NCI-H82 treated with DMSO at 0.1 percent for 48 hours (cell line): ENCODE measurements around the gene ASIC3.
"Not testable (repeated sequence)": the region's sequence is repeated elsewhere in the genome, so short reads cannot be mapped to it uniquely, and the experiment has no call there.

Source experiments
- DNase-seq: peaks from one replicate; lab custom pipeline; 2025; ENCODE audit not compliant: unreplicated experiment; lab: John Stamatoyannopoulos, UW

The ASIC3 gene

GRCh38 chr7:151013733-151014497 is 34.4 kb upstream of the ASIC3 start:
- DNase-seq = peak; percentile 30

- DNase-seq = no peak
Observed at GRCh38 chr7:151014950-151015349, 33.4 kb upstream of the ASIC3 start.

- DNase-seq = no peak
Observed at GRCh38 chr7:151015967-151016366, 32.4 kb upstream of the ASIC3 start.

- no peak for DNase-seq
Observed at GRCh38 chr7:151016505-151016904, 31.8 kb upstream of the ASIC3 start.

GRCh38 chr7:151016942-151017341 is 31.4 kb upstream of the ASIC3 start:
- DNase-seq = no peak

GRCh38 chr7:151017370-151017952 is 30.9 kb upstream of the ASIC3 start:
- DNase-seq = no peak

- DNase-seq = peak; percentile 23
Observed at GRCh38 chr7:151017953-151018420, 30.3 kb upstream of the ASIC3 start.

- DNase-seq = no peak
Observed at GRCh38 chr7:151018421-151019129, 29.8 kb upstream of the ASIC3 start.

- DNase-seq = no peak
Observed at GRCh38 chr7:151019130-151019447, 29.2 kb upstream of the ASIC3 start.

- no peak for DNase-seq
Observed at GRCh38 chr7:151020231-151020630, 28.1 kb upstream of the ASIC3 start.

- no peak for DNase-seq
Observed at GRCh38 chr7:151023232-151023631, 25.1 kb upstream of the ASIC3 start.

GRCh38 chr7:151024435-151025056 is 23.8 kb upstream of the ASIC3 start, which contains the start of gene ATG9B:
ATG9B (minus strand) TSS chr7:151024494; CDS start chr7:151024423, 71 bp downstream.
- DNase-seq = no peak

- DNase-seq = no peak
Observed at GRCh38 chr7:151025924-151026671, 22.2 kb upstream of the ASIC3 start.

- peak; percentile 69 for DNase-seq
Observed at GRCh38 chr7:151026771-151027727, 21.3 kb upstream of the ASIC3 start.

GRCh38 chr7:151027728-151028130 is 20.6 kb upstream of the ASIC3 start:
- not testable (repeated sequence) for DNase-seq

GRCh38 chr7:151028131-151028947 is 20.0 kb upstream of the ASIC3 start, which contains the start of gene ABCB8:
ABCB8 (plus strand) TSS chr7:151028450; CDS start chr7:151028516, 66 bp downstream.
- DNase-seq = peak; percentile 96

GRCh38 chr7:151028948-151029501 is 19.3 kb upstream of the ASIC3 start:
- DNase-seq = no peak

- DNase-seq = no peak
Observed at GRCh38 chr7:151031011-151031410, 17.3 kb upstream of the ASIC3 start.
